IMR-90 (cell line): ENCODE results near the gene DDX20. TPM values are rescaled to one million over a fixed set of nuclear protein-coding genes. Genes with fewer than 3 reads are reported as not detected.

ENCODE experiments used
- ATAC-seq: fragments of 200-7000 bp; cut with Tn5 transposase; 2 replicates; pipeline ENCODE4 v1.9.1; 2020; ENCODE audit warnings: low read depth, mild to moderate bottlenecking, moderate library complexity
- Bru-seq: library from RNA; stranded (reverse); fragments of 400-500 nt; gene quantifications from one replicate; lab custom pipeline; 2021; lab: Mats Ljungman, UMichigan
- BruChase-seq, 2 experiments: library from RNA; stranded (reverse); fragments of 400-500 nt; gene quantifications; one replicate each; lab custom pipeline; 2021; lab: Mats Ljungman, UMichigan
- BruUV-seq: library from RNA; stranded (reverse); fragments of 400-500 nt; replicated peaks from 2 replicates; lab custom pipeline; 2021; lab: Mats Ljungman, UMichigan
- CTCF ChIA-PET: fragments of 300-600 bp; formaldehyde crosslinking; extraction: SDS; loops from one replicate; lab custom pipeline; 2021; ENCODE audit warnings: antibody characterized with exemption; lab: Yijun Ruan, JAX
- POLR2A ChIA-PET: fragments of 300-600 bp; sonication (Branson Sonifier 250); formaldehyde crosslinking; loops from one replicate; lab custom pipeline; 2022; ENCODE audit warnings: antibody characterized with exemption; ENCODE audit not compliant: unreplicated experiment; lab: Charles Lee
- DNase-seq: peaks from one replicate; pipeline ENCODE4 v3.0.0; 2013
- H2AFZ ChIP-seq: replicated peaks from 2 replicates; pipeline ENCODE3; 2013; ENCODE audit warnings: low read length, mild to moderate bottlenecking; ENCODE audit not compliant: poor library complexity
- H2AK5ac ChIP-seq: 2 replicates; pipeline ENCODE4 v1.6.1; 2013; ENCODE audit warnings: low read depth, low read length, inconsistent platforms
- H2AK9ac ChIP-seq: replicated peaks from 2 replicates; pipeline ENCODE3; 2013; ENCODE audit warnings: mild to moderate bottlenecking, low read depth, low read length, moderate library complexity; ENCODE audit not compliant: poor library complexity
- H2BK120ac ChIP-seq: 2 replicates; pipeline ENCODE4 v1.6.1; 2013; ENCODE audit warnings: low read depth, low read length, inconsistent platforms
- H2BK15ac ChIP-seq: 3 replicates; pipeline ENCODE4 v1.6.1; 2013; ENCODE audit warnings: low read depth, low read length, inconsistent platforms
- H2BK20ac ChIP-seq: 2 replicates; pipeline ENCODE4 v1.6.1; 2013; ENCODE audit warnings: low read depth, mild to moderate bottlenecking, inconsistent platforms, low read length, moderate library complexity
- H2BK5ac ChIP-seq: 2 replicates; pipeline ENCODE4 v1.6.1; 2013; ENCODE audit warnings: mild to moderate bottlenecking, low read depth, low read length, inconsistent platforms; ENCODE audit not compliant: poor library complexity, severe bottlenecking
- H3K14ac ChIP-seq: replicated peaks from 2 replicates; pipeline ENCODE4 v1.6.1; 2013; ENCODE audit warnings: low read depth, low read length, inconsistent platforms
- H3K18ac ChIP-seq: 2 replicates; pipeline ENCODE4 v1.6.1; 2013; ENCODE audit warnings: low read depth, low read length, control low read depth
- H3K23ac ChIP-seq: 2 replicates; pipeline ENCODE4 v1.6.1; 2013; ENCODE audit warnings: low read depth, low read length, inconsistent platforms
- H3K27ac ChIP-seq: 2 replicates; pipeline ENCODE4 v1.5.1; 2013; ENCODE audit warnings: mild to moderate bottlenecking, control low read depth, low read length; ENCODE audit not compliant: insufficient read depth
- H3K27me3 ChIP-seq: 2 replicates; pipeline ENCODE4 v1.6.1; 2013; ENCODE audit warnings: low read length; ENCODE audit not compliant: control insufficient read depth, insufficient read depth
- H3K36me3 ChIP-seq: 2 replicates; pipeline ENCODE4 v1.6.1; 2013; ENCODE audit warnings: low read length, mixed read lengths; ENCODE audit not compliant: control insufficient read depth, insufficient read depth
- H3K4ac ChIP-seq: 2 replicates; pipeline ENCODE4 v1.6.1; 2013; ENCODE audit warnings: low read depth, low read length, inconsistent platforms
- H3K4me1 ChIP-seq: 2 replicates; pipeline ENCODE4 v1.6.1; 2013; ENCODE audit warnings: low read length, mixed read lengths; ENCODE audit not compliant: control insufficient read depth, insufficient read depth
- H3K4me2 ChIP-seq: 2 replicates; pipeline ENCODE4 v1.6.1; 2013; ENCODE audit warnings: low read depth, mild to moderate bottlenecking, control low read depth, low read length, moderate library complexity
- H3K4me3 ChIP-seq: 2 replicates; pipeline ENCODE4 v1.5.1; 2013; ENCODE audit warnings: low read depth, mild to moderate bottlenecking, control low read depth, low read length, moderate library complexity; ENCODE audit not compliant: insufficient read depth
- H3K56ac ChIP-seq: 2 replicates; pipeline ENCODE4 v1.6.1; 2013; ENCODE audit warnings: low read length, inconsistent platforms; ENCODE audit not compliant: insufficient read depth; ENCODE audit errors: extremely low read depth
- H3K79me1 ChIP-seq, 2 experiments: 2 replicates each; pipeline ENCODE4 v1.6.1; 2013; ENCODE audit warnings: low read length in 2 of 2, inconsistent platforms in 1 of 2, low read depth in 1 of 2
- H3K9ac ChIP-seq: 2 replicates; pipeline ENCODE4 v1.6.1; 2013; ENCODE audit warnings: low read depth, low read length, control low read depth
- H3K9me1 ChIP-seq: 2 replicates; pipeline ENCODE4 v1.6.1; 2013; ENCODE audit warnings: low read length, inconsistent platforms; ENCODE audit not compliant: insufficient read depth
- H3K9me3 ChIP-seq: 2 replicates; pipeline ENCODE4 v1.6.1; 2013; ENCODE audit warnings: low read length; ENCODE audit not compliant: control insufficient read depth, insufficient read depth
- H4K20me1 ChIP-seq: 2 replicates; pipeline ENCODE4 v1.6.1; 2013; ENCODE audit warnings: low read length, inconsistent platforms; ENCODE audit not compliant: insufficient read depth
- H4K5ac ChIP-seq: 2 replicates; pipeline ENCODE4 v1.6.1; 2013; ENCODE audit warnings: mild to moderate bottlenecking, low read depth, low read length, control low read depth
- H4K8ac ChIP-seq, 2 experiments: 2 replicates each; pipeline ENCODE4 v1.6.1; 2013; ENCODE audit warnings: low read depth in 2 of 2, low read length in 2 of 2, control low read depth in 1 of 2, inconsistent platforms in 1 of 2
- H4K91ac ChIP-seq: 2 replicates; pipeline ENCODE4 v1.6.1; 2013; ENCODE audit warnings: low read depth, low read length, inconsistent platforms; ENCODE audit not compliant: insufficient read depth
- CHD1 ChIP-seq: IDR thresholded peaks from 2 replicates; pipeline ENCODE4 v1.6.1; 2012; ENCODE audit warnings: low read depth, low read length, improper control_type of control experiment
- FOS ChIP-seq: fragments of 150-350 bp; IDR thresholded peaks from 2 replicates; pipeline ENCODE4 v1.6.1; 2016; ENCODE audit warnings: low read depth, low read length
- MAZ ChIP-seq: IDR thresholded peaks from 2 replicates; pipeline ENCODE4 v1.6.1; 2012; ENCODE audit warnings: low read depth, mild to moderate bottlenecking, low read length, improper control_type of control experiment, moderate library complexity, borderline replicate concordance
- NFE2L2 ChIP-seq: fragments of 150-350 bp; IDR thresholded peaks from 2 replicates; pipeline ENCODE4 v1.6.1; 2016; ENCODE audit warnings: low read depth, mild to moderate bottlenecking, low read length
- RAD21 ChIP-seq: IDR thresholded peaks from 2 replicates; pipeline ENCODE4 v1.6.1; 2012; ENCODE audit warnings: low read length, improper control_type of control experiment
- RCOR1 ChIP-seq: IDR thresholded peaks from 2 replicates; pipeline ENCODE4 v1.6.1; 2012; ENCODE audit warnings: mild to moderate bottlenecking, low read length, improper control_type of control experiment; ENCODE audit not compliant: insufficient replicate concordance
- WGBS, 2 experiments: methylation state at CpG; one replicate each; pipeline versions ENCODE4 v1.1.5 to v1.1.7; 2013; ENCODE audit warnings: missing lambda C conversion rate in 2 of 2; ENCODE audit not compliant: insufficient read length in 1 of 2; ENCODE audit errors: extremely low coverage in 2 of 2; 5-methylcytosine and 5-hydroxymethylcytosine counted together
- dilution Hi-C: fragments of 300-500 bp; cut with HindIII; formaldehyde crosslinking; loops from one replicate; pipeline ENCODE4 v1.14.3; 2018; ENCODE audit warnings: low sequenced_read_pairs; ENCODE audit not compliant: unreplicated experiment
- in situ Hi-C: fragments of 300-500 bp; cut with MboI; formaldehyde crosslinking; loops from 3 replicates; pipeline ENCODE4 v1.14.3; 2019; ENCODE audit warnings: low sequenced_read_pairs, inconsistent platforms, mixed read lengths
- intact Hi-C: fragments of 100-400 bp; cut with micrococcal nuclease; formaldehyde crosslinking; loops from 2 replicates; pipeline ENCODE4 v1.10.0; 2022
- long read RNA-seq: library from polyadenylated mRNA; unstranded; transcript quantifications from one replicate; pipeline ENCODE4 v2.0.0, GENCODE V29; 2021; ENCODE audit not compliant: unreplicated experiment
- polyA plus RNA-seq, 3 experiments: library from polyadenylated mRNA; depleted of rRNA; stranded (reverse); fragments of >200 nt; gene quantifications; 2 replicates each; pipeline ENCODE4 v1.2.3, GENCODE V29; 2012; ENCODE audit warnings: low replicate concordance in 1 of 3
- total RNA-seq: library from RNA; depleted of rRNA; stranded (reverse); fragments of >200 nt; gene quantifications from 2 replicates; pipeline ENCODE4 v1.2.3, GENCODE V29; 2012; rRNA removed
- TF ChIP-seq, protein P1 (sequence below): fragments of 150-350 bp; IDR thresholded peaks from 2 replicates; pipeline ENCODE4 v1.6.1; 2017; ENCODE audit warnings: mild to moderate bottlenecking, antibody characterized with exemption, low read length, low read depth

The DDX20 gene, protein sequence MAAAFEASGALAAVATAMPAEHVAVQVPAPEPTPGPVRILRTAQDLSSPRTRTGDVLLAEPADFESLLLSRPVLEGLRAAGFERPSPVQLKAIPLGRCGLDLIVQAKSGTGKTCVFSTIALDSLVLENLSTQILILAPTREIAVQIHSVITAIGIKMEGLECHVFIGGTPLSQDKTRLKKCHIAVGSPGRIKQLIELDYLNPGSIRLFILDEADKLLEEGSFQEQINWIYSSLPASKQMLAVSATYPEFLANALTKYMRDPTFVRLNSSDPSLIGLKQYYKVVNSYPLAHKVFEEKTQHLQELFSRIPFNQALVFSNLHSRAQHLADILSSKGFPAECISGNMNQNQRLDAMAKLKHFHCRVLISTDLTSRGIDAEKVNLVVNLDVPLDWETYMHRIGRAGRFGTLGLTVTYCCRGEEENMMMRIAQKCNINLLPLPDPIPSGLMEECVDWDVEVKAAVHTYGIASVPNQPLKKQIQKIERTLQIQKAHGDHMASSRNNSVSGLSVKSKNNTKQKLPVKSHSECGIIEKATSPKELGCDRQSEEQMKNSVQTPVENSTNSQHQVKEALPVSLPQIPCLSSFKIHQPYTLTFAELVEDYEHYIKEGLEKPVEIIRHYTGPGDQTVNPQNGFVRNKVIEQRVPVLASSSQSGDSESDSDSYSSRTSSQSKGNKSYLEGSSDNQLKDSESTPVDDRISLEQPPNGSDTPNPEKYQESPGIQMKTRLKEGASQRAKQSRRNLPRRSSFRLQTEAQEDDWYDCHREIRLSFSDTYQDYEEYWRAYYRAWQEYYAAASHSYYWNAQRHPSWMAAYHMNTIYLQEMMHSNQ
- total RNA-seq (10.9 and 14.2 TPM in 2 replicates), polyA plus RNA-seq (2012; rRNA removed) (4.4 and 5.7 TPM in 2 replicates), Bru-seq, nascent RNA (percentile 71 among the genes with signal in this experiment), BruChase-seq, experiment 1, labeled RNA remaining after a 6-hour chase (percentile 58 among the genes with signal in this experiment), BruChase-seq, experiment 2, labeled RNA remaining after a 2-hour chase (percentile 78 among the genes with signal in this experiment)
- polyA plus RNA-seq (2012; cell fraction: cytosol; rRNA removed): 1.1 and 1.5 TPM in 2 replicates
- polyA plus RNA-seq (2012; cell fraction: nucleus; rRNA removed; ENCODE audit: low replicate concordance): 3.2 and 8.6 TPM in 2 replicates
- long read RNA-seq, full-length matches to known transcripts: 29 of 39 reads
- long read RNA-seq, partial matches to known transcripts: 1 of 39 reads
- long read RNA-seq, other reads (novel, unspliced or antisense): 9 of 39 reads

DNA sequence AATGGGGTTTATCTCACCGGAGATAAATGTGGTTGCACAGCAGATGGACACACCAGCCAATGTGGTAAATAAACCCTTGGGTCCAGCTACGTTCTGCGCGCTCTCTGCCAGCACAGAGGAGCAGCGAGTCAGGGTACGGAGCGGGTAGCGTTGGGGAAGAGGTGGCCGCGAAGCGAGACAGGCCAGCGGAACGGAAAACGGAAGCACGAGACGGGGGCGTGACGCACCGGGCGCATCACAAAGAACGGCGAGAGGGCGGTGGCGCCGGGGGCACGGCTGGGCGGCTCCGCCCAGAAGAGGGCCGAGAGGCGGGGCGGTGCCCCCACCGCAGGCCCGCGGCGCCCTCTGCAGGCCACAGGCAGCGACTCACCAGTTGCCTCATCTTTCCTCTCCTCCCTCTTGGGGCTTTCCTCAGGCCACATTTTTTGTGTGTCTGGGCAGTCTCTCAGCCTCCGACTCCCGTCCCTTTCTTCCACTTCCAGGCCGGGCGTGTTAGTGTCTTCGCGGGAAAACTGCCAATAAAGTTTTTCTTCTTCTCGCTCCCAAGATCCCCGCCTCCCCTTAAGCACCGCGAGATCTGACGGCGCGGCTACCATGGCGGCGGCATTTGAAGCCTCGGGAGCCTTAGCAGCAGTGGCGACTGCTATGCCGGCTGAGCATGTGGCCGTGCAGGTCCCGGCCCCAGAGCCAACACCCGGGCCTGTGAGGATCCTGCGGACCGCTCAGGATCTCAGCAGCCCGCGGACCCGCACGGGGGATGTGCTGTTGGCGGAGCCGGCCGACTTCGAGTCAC, at the start of gene DDX20:
Gene DDX20, plus strand, starts transcription at position 571 of the 793 bp plus-strand sequence. Its CDS starts 24 bp downstream, at position 595.
- H3K4me3 ChIP-seq: peak within 1 kb of the TSS; percentile 85
- CTCF ChIA-PET: interaction anchor here (0.6 to 3.5 kb wide), 10 partner anchors 8 to 274 kb away, joined by 3 to 17 read pairs (median 4); no protein-coding TSS in a partner anchor
- peak within 1 kb of the TSS; percentile 92 for H2BK120ac ChIP-seq
- in situ Hi-C loops (no loop called here), dilution Hi-C loops (loop anchor here (25.0 kb wide), 1 partner anchor 293 kb away; the partner anchor contains the start of gene C1orf162), intact Hi-C loops (loop anchor here (1.0 to 5.0 kb wide), 3 partner anchors 40 to 528 kb away; partner anchors contain the start of gene CHI3L2)
- H2AFZ ChIP-seq: peak within 1 kb of the TSS; percentile 99
- peaks cover 4% of the 10 kb centered on the region for H3K4me1 ChIP-seq
- peak within 1 kb of the TSS; percentile 93 for H4K5ac ChIP-seq
- peak within 1 kb of the TSS; percentile 98 for H3K4me2 ChIP-seq
- peak within 1 kb of the TSS; percentile 51 to 96 for H4K8ac ChIP-seq
- no peaks in the 10 kb centered on the region for H3K9me3 ChIP-seq
- no peaks in the 10 kb centered on the region for H3K36me3 ChIP-seq
- 0% methylated on average over 26 of the region's 67 CpGs; no CpG with 5 or more reads in 1 of the 2 experiments for WGBS, 2 experiments
- H3K18ac ChIP-seq: peak within 1 kb of the TSS; percentile 89
- H3K56ac ChIP-seq: peak within 1 kb of the TSS; percentile 97
- peaks cover 4% of the 10 kb centered on the region; the same call in 1 of the 2 replicates for H3K9me1 ChIP-seq
- peak within 1 kb of the TSS; percentile 95 for H2AK9ac ChIP-seq
- peak within 1 kb of the TSS; percentile 96 for H3K14ac ChIP-seq
- DNase-seq: peak; percentile 98
- H4K20me1 ChIP-seq: no peaks in the 10 kb centered on the region
- H3K9ac ChIP-seq: peak within 1 kb of the TSS; percentile 95
- peak within 1 kb of the TSS; percentile 90 for H4K91ac ChIP-seq
- H3K23ac ChIP-seq: peak within 1 kb of the TSS; percentile 97
- ATAC-seq: peak; percentile 96
- POLR2A ChIA-PET: interaction anchor here (1.4 kb wide), 1 partner anchor 18 kb away, joined by 4 read pairs; no protein-coding TSS in a partner anchor
- BruUV-seq: no TSS peak
- no peaks in the 10 kb centered on the region for H3K27me3 ChIP-seq
- peaks cover 9 to 26% of the 10 kb centered on the region in 2 experiments; a peak in 3 of 4 replicates for H3K79me1 ChIP-seq
- H3K27ac ChIP-seq: peak within 1 kb of the TSS; percentile 94
- H3K4ac ChIP-seq: peak within 1 kb of the TSS; percentile 97
- H2BK5ac ChIP-seq: peak within 1 kb of the TSS; percentile 96
- peak within 1 kb of the TSS; percentile 79; the same call in 1 of the 2 replicates for H2AK5ac ChIP-seq
- H2BK20ac ChIP-seq: peak within 1 kb of the TSS; percentile 55; the same call in 1 of the 2 replicates
- H2BK15ac ChIP-seq: peak within 1 kb of the TSS; percentile 46; the same call in 1 of the 3 replicates
- TF ChIP-seq RAD21: peak; percentile 86
- TF ChIP-seq NFE2L2: no peak
- TF ChIP-seq FOS: no peak
- TF ChIP-seq, protein P1, sequence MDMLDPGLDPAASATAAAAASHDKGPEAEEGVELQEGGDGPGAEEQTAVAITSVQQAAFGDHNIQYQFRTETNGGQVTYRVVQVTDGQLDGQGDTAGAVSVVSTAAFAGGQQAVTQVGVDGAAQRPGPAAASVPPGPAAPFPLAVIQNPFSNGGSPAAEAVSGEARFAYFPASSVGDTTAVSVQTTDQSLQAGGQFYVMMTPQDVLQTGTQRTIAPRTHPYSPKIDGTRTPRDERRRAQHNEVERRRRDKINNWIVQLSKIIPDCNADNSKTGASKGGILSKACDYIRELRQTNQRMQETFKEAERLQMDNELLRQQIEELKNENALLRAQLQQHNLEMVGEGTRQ: peak; percentile 30; the same call in 1 of the 2 replicates
- TF ChIP-seq CHD1: no peak
- peak; percentile 92 for TF ChIP-seq RCOR1
- peak; percentile 99 for TF ChIP-seq MAZ
